Upper lobe of left lung (tissue), 6 donors: Measurements from ENCODE around the gene ATXN1. TPM values are rescaled to one million over a fixed set of nuclear protein-coding genes. Genes with fewer than 3 reads are reported as not detected.

Experiments
- ATAC-seq, 2 donors: fragments of 200-7000 bp; cut with Tn5 transposase; one replicate each; pipeline ENCODE4 v1.9.1; 2022; ENCODE audit warnings: mild to moderate bottlenecking in 2 of 2, moderate library complexity in 2 of 2; ENCODE audit not compliant: low FRiP score in 2 of 2
- DNase-seq, 2 donors: peaks; one replicate each; pipeline ENCODE4 v3.0.0-alpha.2; 2019 to 2020
- H3K27ac ChIP-seq, 4 donors: fragments of 200-600 bp; sonication (generic); one replicate each; pipeline ENCODE4 v1.5.1; 2016 to 2019
- H3K27me3 ChIP-seq, 4 donors: fragments of 200-600 bp; sonication (generic); one replicate each; pipeline ENCODE4 v1.5.1; 2017 to 2019
- H3K36me3 ChIP-seq, 4 donors: fragments of 200-600 bp; sonication (generic); one replicate each; pipeline ENCODE4 v1.5.1; 2016 to 2019
- H3K4me1 ChIP-seq, 4 donors: fragments of 200-600 bp; sonication (generic); one replicate each; pipeline ENCODE4 v1.5.1; 2018 to 2019
- H3K4me3 ChIP-seq, 4 donors: fragments of 200-600 bp; sonication (generic); one replicate each; pipeline ENCODE4 v1.5.1; 2017 to 2019; ENCODE audit warnings: mild to moderate bottlenecking in 2 of 4, moderate library complexity in 1 of 4
- H3K9me3 ChIP-seq, 4 donors: fragments of 200-600 bp; sonication (generic); one replicate each; pipeline ENCODE4 v1.5.1; 2018 to 2019
- CTCF ChIP-seq, 6 experiments: fragments of 450-650 bp in 4 of 6; fragments of 200-600 bp in 2 of 6; sonication (generic) in 2 of 6; IDR thresholded peaks; one replicate each; pipeline ENCODE4 v1.5.1; 2016 to 2019; ENCODE audit warnings: antibody characterized with exemption in 6 of 6
- EP300 ChIP-seq, 4 donors: sonication (generic); formaldehyde crosslinking; IDR thresholded peaks; one replicate each; pipeline ENCODE4 v1.5.1; 2017; ENCODE audit warnings: antibody characterized with exemption in 4 of 4, control low read depth in 2 of 4
- POLR2A ChIP-seq, 4 donors: fragments of 450-650 bp; IDR thresholded peaks; one replicate each; pipeline ENCODE4 v1.5.1; 2016 to 2017; ENCODE audit warnings: antibody characterized with exemption in 4 of 4, mild to moderate bottlenecking in 2 of 4
- POLR2AphosphoS5 ChIP-seq, 2 donors: sonication (generic); formaldehyde crosslinking; IDR thresholded peaks; one replicate each; pipeline ENCODE4 v1.5.1; 2017; ENCODE audit warnings: antibody characterized with exemption in 2 of 2
- WGBS, 2 donors: methylation state at CpG; one replicate each; pipeline ENCODE4 v1.1.5; 2017 to 2018; 5-methylcytosine and 5-hydroxymethylcytosine counted together
- total RNA-seq, 6 donors: library from RNA; depleted of rRNA in 4 of 6; stranded (reverse); fragments of >200 nt in 4 of 6; gene quantifications; one replicate each; pipeline versions ENCODE4 v1.1.0 to v1.2.1, GENCODE V29; 2016 to 2021
- donor health status: DM: no; HTN: no; CAD: no; lungs with moderate emphysema.
- donor health status: DM: no; HTN: yes; CAD: no; lungs with severe emphysema.

The ATXN1 gene
- total RNA-seq, 6 donors from 2014 or later = 44.2 to 106 (median 71.7) TPM

GRCh38 chr6:16665992-16666391, 95.3 kb downstream of the ATXN1 start:
- Histone ChIP-seq H3K4me3 (no peak overlapping the region), H3K36me3 (no peaks in the 10 kb centered on the region), H3K9me3 (no peaks in the 10 kb centered on the region), H3K27me3 (no peaks in the 10 kb centered on the region), H3K27ac (no peak overlapping the region), H3K4me1 (peaks cover 11 to 27% (median 21%) of the 10 kb centered on the region in 4 donors)
- TF ChIP-seq POLR2A (IDR thresholded peaks at IDR 0.05) = no peak
- TF ChIP-seq POLR2AphosphoS5 (IDR thresholded peaks at IDR 0.05) = no peak
- TF ChIP-seq EP300 (IDR thresholded peaks at IDR 0.05) = no peak
- no peak for TF ChIP-seq CTCF (IDR thresholded peaks at IDR 0.05)
- ATAC-seq (no peak), DNase-seq (no peak)
- 95 to 98% methylated on average over 2 of the region's 2 CpGs for WGBS, 2 donors

GRCh38 chr6:16665182-16665581, 96.1 kb downstream of the ATXN1 start:
- DNase-seq (no peak), ATAC-seq (no peak)
- WGBS, 2 donors = 78 to 89% methylated on average over 1 of the region's 1 CpG
- H3K4me1 ChIP-seq = peaks cover 3 to 19% (median 13%) of the 10 kb centered on the region in 4 donors
- H3K36me3 ChIP-seq = no peaks in the 10 kb centered on the region
- TF ChIP-seq POLR2A (IDR thresholded peaks at IDR 0.05) = no peak
- no peak overlapping the region for H3K27ac ChIP-seq
- no peak overlapping the region for H3K4me3 ChIP-seq
- H3K27me3 ChIP-seq = no peaks in the 10 kb centered on the region
- no peaks in the 10 kb centered on the region for H3K9me3 ChIP-seq

GRCh38 chr6:16663901-16664300, 97.4 kb downstream of the ATXN1 start:
- TF ChIP-seq POLR2AphosphoS5 (IDR thresholded peaks at IDR 0.05) (no peak), CTCF (IDR thresholded peaks at IDR 0.05) (no peak), POLR2A (IDR thresholded peaks at IDR 0.05) (no peak), EP300 (IDR thresholded peaks at IDR 0.05) (no peak)
- 97 to 98% methylated on average over 1 of the region's 1 CpG for WGBS, 2 donors
- Histone ChIP-seq H3K27ac (no peak overlapping the region), H3K36me3 (no peaks in the 10 kb centered on the region), H3K9me3 (no peaks in the 10 kb centered on the region), H3K4me3 (no peak overlapping the region), H3K4me1 (peaks cover 0 to 6% (median 2%) of the 10 kb centered on the region in 4 donors), H3K27me3 (no peaks in the 10 kb centered on the region)
- ATAC-seq = no peak
- DNase-seq = no peak

- peaks cover 0 to 11% (median 0%) of the 10 kb centered on the region in 4 donors for H3K36me3 ChIP-seq
- 32 to 54% methylated on average over 1 of the region's 1 CpG for WGBS, 2 donors
- no peak overlapping the region for H3K4me3 ChIP-seq
- ATAC-seq (no peak), DNase-seq (no peak)
- peaks cover 0 to 2% (median 0%) of the 10 kb centered on the region in 4 donors for H3K4me1 ChIP-seq
- no peaks in the 10 kb centered on the region for H3K9me3 ChIP-seq
- H3K27ac ChIP-seq = no peak overlapping the region
- H3K27me3 ChIP-seq = no peaks in the 10 kb centered on the region
- TF ChIP-seq POLR2AphosphoS5 (IDR thresholded peaks at IDR 0.05) (no peak), EP300 (IDR thresholded peaks at IDR 0.05) (no peak), CTCF (IDR thresholded peaks at IDR 0.05) (no peak), POLR2A (IDR thresholded peaks at IDR 0.05) (no peak)
These were observed 101.1 kb downstream of the ATXN1 start for GRCh38 chr6:16660157-16660497.

- no peak for TF ChIP-seq POLR2AphosphoS5 (IDR thresholded peaks at IDR 0.05)
- no peak for TF ChIP-seq EP300 (IDR thresholded peaks at IDR 0.05)
- TF ChIP-seq POLR2A (IDR thresholded peaks at IDR 0.05) = no peak
- no peak for TF ChIP-seq CTCF (IDR thresholded peaks at IDR 0.05)
- Histone ChIP-seq H3K27me3 (no peaks in the 10 kb centered on the region), H3K9me3 (no peaks in the 10 kb centered on the region), H3K36me3 (peaks cover 0 to 13% (median 0%) of the 10 kb centered on the region in 4 donors), H3K4me3 (no peak overlapping the region), H3K4me1 (peaks cover 0 to 2% (median 0%) of the 10 kb centered on the region in 4 donors), H3K27ac (no peak overlapping the region)
- WGBS, 2 donors = 56 to 71% methylated on average over 6 of the region's 6 CpGs
- ATAC-seq (no peak), DNase-seq (no peak)
These were observed 101.6 kb downstream of the ATXN1 start for GRCh38 chr6:16659466-16660156.
